SJCRH30 (cell line): Measurements from ENCODE around the gene MSH4. TPM values are rescaled to one million over a fixed set of nuclear protein-coding genes. Genes with fewer than 3 reads are reported as not detected.

Experiments
- DNase-seq, 2 experiments: peaks; one replicate each; pipeline ENCODE4 v3.0.0-alpha.2; 2015 to 2020
- H3K27ac ChIP-seq: fragments of 250-450 bp; sonication (Bioruptor Pico); 2 replicates; pipeline ENCODE4 v1.5.1; 2020; ENCODE audit warnings: mild to moderate bottlenecking, moderate library complexity
- H3K27me3 ChIP-seq: fragments of 250-450 bp; sonication (Bioruptor Pico); 2 replicates; pipeline ENCODE4 v1.5.1; 2020; ENCODE audit warnings: mild to moderate bottlenecking, moderate library complexity
- H3K36me3 ChIP-seq: fragments of 250-450 bp; sonication (Bioruptor Pico); 2 replicates; pipeline ENCODE4 v1.5.1; 2020; ENCODE audit warnings: mild to moderate bottlenecking, moderate library complexity
- H3K4me1 ChIP-seq: fragments of 250-450 bp; sonication (Bioruptor Pico); 2 replicates; pipeline ENCODE4 v1.5.1; 2020; ENCODE audit warnings: mild to moderate bottlenecking, moderate library complexity
- H3K4me3 ChIP-seq: fragments of 250-450 bp; sonication (Bioruptor Pico); 2 replicates; pipeline ENCODE4 v1.5.1; 2020; ENCODE audit warnings: mild to moderate bottlenecking, moderate library complexity
- H3K9me3 ChIP-seq: fragments of 250-450 bp; sonication (Bioruptor Pico); replicated peaks from 2 replicates; pipeline ENCODE4 v1.5.1; 2020; ENCODE audit warnings: mild to moderate bottlenecking, moderate library complexity
- total RNA-seq: library from RNA; depleted of rRNA; stranded (reverse); fragments of >200 nt; shearing (Covaris generic); gene quantifications from 2 replicates; pipeline ENCODE4 v1.2.3, GENCODE V29; 2014

MSH4 gene
- total RNA-seq, 1 experiment from 2014 or later, result 0.06 TPM

- Histone ChIP-seq H3K27ac (no peak overlapping the region), H3K36me3 (no peaks in the 10 kb centered on the region)
These were observed 39.9 kb downstream of the MSH4 start for GRCh38 chr1:75836528-75837100.

GRCh38 chr1:75838079-75838478 lies 41.4 kb downstream of the MSH4 start:
- no peaks in the 10 kb centered on the region for H3K36me3 ChIP-seq

More at GRCh38 chr1:75836528-75837100, 39.9 kb downstream of the MSH4 start:
- no peaks in the 10 kb centered on the region for H3K27me3 ChIP-seq
- no peaks in the 10 kb centered on the region for H3K4me1 ChIP-seq
- no peak for DNase-seq
- H3K9me3 ChIP-seq, result no peaks in the 10 kb centered on the region
- no peak overlapping the region for H3K4me3 ChIP-seq

GRCh38 chr1:75841421-75841820 lies 44.7 kb downstream of the MSH4 start:
- Histone ChIP-seq H3K4me1 (no peaks in the 10 kb centered on the region), H3K36me3 (no peaks in the 10 kb centered on the region), H3K27ac (no peak overlapping the region), H3K27me3 (no peaks in the 10 kb centered on the region), H3K9me3 (no peaks in the 10 kb centered on the region), H3K4me3 (no peak overlapping the region)
- DNase-seq, result no peak

More at GRCh38 chr1:75838079-75838478, 41.4 kb downstream of the MSH4 start:
- no peak for DNase-seq
- H3K27me3 ChIP-seq, result no peaks in the 10 kb centered on the region
- no peak overlapping the region for H3K27ac ChIP-seq
- H3K4me3 ChIP-seq, result no peak overlapping the region
- no peaks in the 10 kb centered on the region for H3K9me3 ChIP-seq
- H3K4me1 ChIP-seq, result no peaks in the 10 kb centered on the region

- Histone ChIP-seq H3K27me3 (no peaks in the 10 kb centered on the region), H3K27ac (no peak overlapping the region), H3K9me3 (no peaks in the 10 kb centered on the region), H3K36me3 (no peaks in the 10 kb centered on the region), H3K4me1 (no peaks in the 10 kb centered on the region), H3K4me3 (no peak overlapping the region)
- DNase-seq, result no peak
These were observed 48.9 kb downstream of the MSH4 start for GRCh38 chr1:75845576-75845975.

- no peak overlapping the region for H3K4me3 ChIP-seq
- peaks cover 2% of the 10 kb centered on the region; the same call in 1 of the 2 replicates for H3K4me1 ChIP-seq
- H3K9me3 ChIP-seq, result no peaks in the 10 kb centered on the region; the same call in 1 of the 2 replicates
- no peaks in the 10 kb centered on the region for H3K36me3 ChIP-seq
- H3K27me3 ChIP-seq, result no peaks in the 10 kb centered on the region
- DNase-seq, result peak; percentile 5
- H3K27ac ChIP-seq, result no peak overlapping the region
These were observed 58.3 kb downstream of the MSH4 start for GRCh38 chr1:75855010-75855409.

- Histone ChIP-seq H3K27me3 (no peaks in the 10 kb centered on the region), H3K4me1 (peaks cover 2% of the 10 kb centered on the region; the same call in 1 of the 2 replicates), H3K27ac (no peak overlapping the region), H3K36me3 (no peaks in the 10 kb centered on the region), H3K9me3 (no peaks in the 10 kb centered on the region; the same call in 1 of the 2 replicates), H3K4me3 (no peak overlapping the region)
- no peak for DNase-seq
These were observed 59.1 kb downstream of the MSH4 start for GRCh38 chr1:75855734-75856133.

GRCh38 chr1:75861831-75862230 lies 65.1 kb downstream of the MSH4 start:
- no peak for DNase-seq
- H3K4me1 ChIP-seq, result no peaks in the 10 kb centered on the region

GRCh38 chr1:75870951-75871350 lies 74.3 kb downstream of the MSH4 start:
- Histone ChIP-seq H3K9me3 (no peaks in the 10 kb centered on the region), H3K36me3 (no peaks in the 10 kb centered on the region), H3K27me3 (no peaks in the 10 kb centered on the region), H3K27ac (no peak overlapping the region), H3K4me1 (no peaks in the 10 kb centered on the region), H3K4me3 (no peak overlapping the region)
- DNase-seq, result no peak

More at GRCh38 chr1:75861831-75862230, 65.1 kb downstream of the MSH4 start:
- no peak overlapping the region for H3K27ac ChIP-seq
- no peak overlapping the region for H3K4me3 ChIP-seq
- no peaks in the 10 kb centered on the region; the same call in 1 of the 2 replicates for H3K9me3 ChIP-seq
- H3K36me3 ChIP-seq, result no peaks in the 10 kb centered on the region
- no peaks in the 10 kb centered on the region for H3K27me3 ChIP-seq

- H3K27me3 ChIP-seq, result peaks cover 5% of the 10 kb centered on the region; the same call in 1 of the 2 replicates
- H3K36me3 ChIP-seq, result no peaks in the 10 kb centered on the region
- H3K27ac ChIP-seq, result no peak overlapping the region
- no peaks in the 10 kb centered on the region for H3K4me1 ChIP-seq
- H3K9me3 ChIP-seq, result no peaks in the 10 kb centered on the region
- H3K4me3 ChIP-seq, result no peak overlapping the region
- no peak for DNase-seq
These were observed 83.3 kb downstream of the MSH4 start for GRCh38 chr1:75879985-75880384.

GRCh38 chr1:75884437-75884836 lies 87.8 kb downstream of the MSH4 start:
- Histone ChIP-seq H3K36me3 (no peaks in the 10 kb centered on the region), H3K27me3 (peaks cover 2% of the 10 kb centered on the region; the same call in 1 of the 2 replicates), H3K4me3 (no peak overlapping the region), H3K27ac (no peak overlapping the region), H3K4me1 (no peaks in the 10 kb centered on the region), H3K9me3 (no peaks in the 10 kb centered on the region)
- no peak for DNase-seq

GRCh38 chr1:75901371-75901770 lies 104.7 kb downstream of the MSH4 start:
- Histone ChIP-seq H3K27ac (no peak overlapping the region), H3K27me3 (no peaks in the 10 kb centered on the region), H3K9me3 (no peaks in the 10 kb centered on the region), H3K4me3 (no peak overlapping the region), H3K36me3 (no peaks in the 10 kb centered on the region), H3K4me1 (no peaks in the 10 kb centered on the region)
- DNase-seq, result no peak

GRCh38 chr1:75908717-75909152 lies 112.1 kb downstream of the MSH4 start:
- peak; percentile 58 to 83 for DNase-seq
- Histone ChIP-seq H3K4me1 (0 out of 2 replicates have a peak, but pooled peaks cover 2% of the 10 kb centered on the region), H3K27me3 (no peaks in the 10 kb centered on the region), H3K36me3 (no peaks in the 10 kb centered on the region), H3K4me3 (no peak overlapping the region), H3K27ac (no peak overlapping the region), H3K9me3 (no peaks in the 10 kb centered on the region; the same call in 1 of the 2 replicates)

- no peak for DNase-seq
- Histone ChIP-seq H3K9me3 (no peaks in the 10 kb centered on the region), H3K4me3 (no peak overlapping the region), H3K4me1 (no peaks in the 10 kb centered on the region), H3K27ac (no peak overlapping the region), H3K27me3 (no peaks in the 10 kb centered on the region), H3K36me3 (no peaks in the 10 kb centered on the region)
These were observed 120.2 kb downstream of the MSH4 start for GRCh38 chr1:75916834-75917233.

GRCh38 chr1:75922698-75923097 lies 126.0 kb downstream of the MSH4 start:
- 0 out of 2 replicates have a peak, but pooled peaks cover 3% of the 10 kb centered on the region for H3K4me1 ChIP-seq
- no peaks in the 10 kb centered on the region for H3K9me3 ChIP-seq
- no peaks in the 10 kb centered on the region for H3K36me3 ChIP-seq
- no peak overlapping the region for H3K27ac ChIP-seq
- no peaks in the 10 kb centered on the region for H3K27me3 ChIP-seq
- H3K4me3 ChIP-seq, result no peak overlapping the region
- DNase-seq, result no peak

GRCh38 chr1:75932304-75932703 lies 135.6 kb downstream of the MSH4 start, which contains the start of gene ASB17:
Gene ASB17 (minus strand): TSS chr1:75932404. CDS start chr1:75932291, 113 bp downstream.
- Histone ChIP-seq H3K36me3 (no peaks in the 10 kb centered on the region), H3K4me3 (no peak within 1 kb of the TSS), H3K9me3 (no peaks in the 10 kb centered on the region; the same call in 1 of the 2 replicates), H3K4me1 (peaks cover 20% of the 10 kb centered on the region), H3K27ac (no peak within 1 kb of the TSS), H3K27me3 (no peaks in the 10 kb centered on the region)
- no peak for DNase-seq

GRCh38 chr1:75937034-75937433 lies 140.4 kb downstream of the MSH4 start:
- peak; percentile 32 to 67 for DNase-seq
- H3K9me3 ChIP-seq, result no peaks in the 10 kb centered on the region; the same call in 1 of the 2 replicates

More at GRCh38 chr1:75937034-75937433, 140.4 kb downstream of the MSH4 start:
- H3K27ac ChIP-seq, result no peak overlapping the region
- H3K4me3 ChIP-seq, result no peak overlapping the region
- peaks cover 19% of the 10 kb centered on the region for H3K4me1 ChIP-seq
- H3K36me3 ChIP-seq, result no peaks in the 10 kb centered on the region
- no peaks in the 10 kb centered on the region for H3K27me3 ChIP-seq
